ENCODE measurements around the gene DGAT2. TPM values are rescaled to one million over a fixed set of nuclear protein-coding genes. Genes with fewer than 3 reads are reported as not detected.

DGAT2 gene
- total RNA-seq, 1 donor from 2014 or later, result 6.2 TPM

GRCh38 chr11:75722669-75723042 lies 45.9 kb upstream of the DGAT2 start:
- no peak overlapping the region for H3K4me3 ChIP-seq

GRCh38 chr11:75725547-75726320 lies 42.8 kb upstream of the DGAT2 start:
- Histone ChIP-seq H3K27ac (no peak overlapping the region), H3K4me3 (no peak overlapping the region), H3K36me3 (no peaks in the 10 kb centered on the region), H3K4me1 (no peaks in the 10 kb centered on the region), H3K9me3 (no peaks in the 10 kb centered on the region), H3K27me3 (no peaks in the 10 kb centered on the region)
- no peak for TF ChIP-seq CTCF (IDR thresholded peaks at IDR 0.05)
- ATAC-seq, result no peak
- intact Hi-C loops (cut with DNase I), result no loop called here
- no peak for DNase-seq

More at GRCh38 chr11:75722669-75723042, 45.9 kb upstream of the DGAT2 start:
- no peak for ATAC-seq
- TF ChIP-seq CTCF (IDR thresholded peaks at IDR 0.05), result no peak
- intact Hi-C loops (cut with DNase I), result no loop called here
- no peaks in the 10 kb centered on the region for H3K4me1 ChIP-seq
- DNase-seq, result no peak
- H3K27me3 ChIP-seq, result no peaks in the 10 kb centered on the region
- H3K36me3 ChIP-seq, result no peaks in the 10 kb centered on the region
- H3K27ac ChIP-seq, result no peak overlapping the region
- no peaks in the 10 kb centered on the region for H3K9me3 ChIP-seq

GRCh38 chr11:75728992-75729391 lies 39.6 kb upstream of the DGAT2 start:
- peaks cover 5% of the 10 kb centered on the region for H3K4me1 ChIP-seq
- no peak for DNase-seq
- no peak for TF ChIP-seq CTCF (IDR thresholded peaks at IDR 0.05)
- no peaks in the 10 kb centered on the region for H3K27me3 ChIP-seq
- H3K4me3 ChIP-seq, result no peak overlapping the region
- no peaks in the 10 kb centered on the region for H3K9me3 ChIP-seq
- intact Hi-C loops (cut with DNase I), result no loop called here
- H3K27ac ChIP-seq, result no peak overlapping the region
- H3K36me3 ChIP-seq, result no peaks in the 10 kb centered on the region
- ATAC-seq, result no peak

DNA sequence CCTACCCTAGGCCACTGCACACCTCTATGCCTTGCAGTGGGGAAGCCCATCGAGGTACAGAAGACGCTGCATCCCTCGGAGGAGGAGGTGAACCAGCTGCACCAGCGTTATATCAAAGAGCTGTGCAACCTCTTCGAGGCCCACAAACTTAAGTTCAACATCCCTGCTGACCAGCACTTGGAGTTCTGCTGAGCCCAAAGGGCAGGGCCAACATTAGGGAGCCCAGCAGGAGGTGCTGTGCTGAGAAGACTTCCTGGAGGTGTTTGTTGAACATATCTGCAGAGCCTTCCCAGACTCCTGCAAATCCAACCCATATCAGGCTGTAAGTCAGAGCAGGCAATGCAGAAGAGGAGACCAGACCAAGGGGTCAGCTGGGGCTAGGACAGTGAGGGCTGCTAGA lies 37.5 kb upstream of the DGAT2 start:
- Histone ChIP-seq H3K36me3 (no peaks in the 10 kb centered on the region), H3K27ac (no peak overlapping the region), H3K4me3 (no peak overlapping the region), H3K9me3 (no peaks in the 10 kb centered on the region), H3K4me1 (peaks cover 5% of the 10 kb centered on the region), H3K27me3 (no peaks in the 10 kb centered on the region)
- ATAC-seq (no peak), DNase-seq (no peak)
- TF ChIP-seq CTCF (IDR thresholded peaks at IDR 0.05), result no peak
- intact Hi-C loops (cut with DNase I), result no loop called here

DNA sequence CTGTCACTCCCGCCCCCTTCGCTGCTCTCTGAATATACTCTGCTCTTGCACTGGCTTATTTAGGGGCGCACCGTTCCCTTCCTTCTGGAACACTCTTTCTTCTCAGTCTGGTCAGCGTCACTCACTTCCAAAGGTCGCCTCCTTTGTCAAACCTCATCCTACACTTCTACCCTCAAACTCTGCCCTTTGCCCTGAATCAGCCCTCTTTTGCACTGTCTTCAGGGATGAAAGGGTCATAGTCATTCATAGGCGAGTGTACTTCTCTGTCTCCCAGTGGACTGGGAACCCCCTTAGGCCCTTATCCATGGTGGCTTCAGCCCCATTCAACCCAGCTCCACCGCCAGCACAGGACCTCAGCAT lies 35.5 kb upstream of the DGAT2 start:
- peaks cover 5% of the 10 kb centered on the region for H3K4me1 ChIP-seq
- H3K27me3 ChIP-seq, result no peaks in the 10 kb centered on the region
- H3K4me3 ChIP-seq, result no peak overlapping the region
- intact Hi-C loops (cut with DNase I), result no loop called here
- no peaks in the 10 kb centered on the region for H3K36me3 ChIP-seq
- TF ChIP-seq CTCF (IDR thresholded peaks at IDR 0.05), result no peak
- DNase-seq, result no peak
- H3K27ac ChIP-seq, result no peak overlapping the region
- H3K9me3 ChIP-seq, result no peaks in the 10 kb centered on the region
- ATAC-seq, result no peak

Measured in upper lobe of right lung (tissue), 1 donor.